Endodermal cell (in vitro differentiated cells): ENCODE data around the gene MACROD2. TPM values are rescaled to one million over a fixed set of nuclear protein-coding genes. Genes with fewer than 3 reads are reported as not detected.

Experiments used
- DNase-seq: peaks from one replicate; pipeline ENCODE4 v3.0.0-alpha.2; 2017
- H3K27ac ChIP-seq: 2 replicates; pipeline ENCODE4 v1.5.1; 2013; ENCODE audit warnings: mild to moderate bottlenecking, low read depth, low read length, moderate library complexity
- H3K27me3 ChIP-seq: 2 replicates; pipeline ENCODE4 v1.6.1; 2013; ENCODE audit warnings: mild to moderate bottlenecking, low read length, moderate library complexity; ENCODE audit not compliant: insufficient read depth, control insufficient read depth, poor library complexity, severe bottlenecking
- H3K36me3 ChIP-seq: 2 replicates; pipeline ENCODE4 v1.7.0; 2013; ENCODE audit warnings: mild to moderate bottlenecking, low read length, moderate library complexity; ENCODE audit not compliant: control insufficient read depth, insufficient read depth
- H3K4me1 ChIP-seq: one replicate; pipeline ENCODE4 v1.7.0; 2013; ENCODE audit warnings: low read length; ENCODE audit not compliant: control insufficient read depth, insufficient read depth
- H3K4me3 ChIP-seq: 2 replicates; pipeline ENCODE4 v1.5.1; 2013; ENCODE audit warnings: mild to moderate bottlenecking, low read length, moderate library complexity
- H3K9ac ChIP-seq: 2 replicates; pipeline ENCODE4 v1.6.1; 2013; ENCODE audit warnings: mild to moderate bottlenecking, low read length, moderate library complexity; ENCODE audit not compliant: poor library complexity, severe bottlenecking; ENCODE audit errors: extremely low read depth
- H3K9me3 ChIP-seq: 2 replicates; pipeline ENCODE4 v1.6.1; 2013; ENCODE audit warnings: mild to moderate bottlenecking, low read length, moderate library complexity; ENCODE audit not compliant: control insufficient read depth
- H3K27ac Mint-ChIP-seq: 2 replicates; pipeline ENCODE4 v1.8.0; 2020; ENCODE audit warnings: mixed read lengths
- H3K27me3 Mint-ChIP-seq: 2 replicates; pipeline ENCODE4 v1.8.0; 2021; ENCODE audit warnings: mild to moderate bottlenecking, mixed read lengths; ENCODE audit not compliant: insufficient read depth
- H3K36me3 Mint-ChIP-seq: 2 replicates; pipeline ENCODE4 v1.8.0; 2020; ENCODE audit warnings: low read depth, mixed read lengths
- H3K4me1 Mint-ChIP-seq: 2 replicates; pipeline ENCODE4 v1.8.0; 2020; ENCODE audit warnings: mixed read lengths
- H3K4me3 Mint-ChIP-seq: 2 replicates; pipeline ENCODE4 v1.8.0; 2020; ENCODE audit warnings: mild to moderate bottlenecking, moderate library complexity, mixed read lengths
- H3K9me3 Mint-ChIP-seq: 2 replicates; pipeline ENCODE4 v1.8.0; 2020; ENCODE audit warnings: mild to moderate bottlenecking, mixed read lengths
- CTCF ChIP-seq: fragments of 200-600 bp; sonication (generic); conservative IDR thresholded peaks from 2 replicates; pipeline ENCODE4 v1.5.0; 2021; ENCODE audit warnings: antibody characterized with exemption, mild to moderate bottlenecking
- WGBS, 2 experiments: methylation state at CpG; one replicate each; pipeline versions ENCODE4 v1.1.5 to v1.1.7; 2013; ENCODE audit warnings: missing lambda C conversion rate in 2 of 2, mixed read lengths in 1 of 2; ENCODE audit not compliant: insufficient coverage in 1 of 2, insufficient read length in 1 of 2; 5-methylcytosine and 5-hydroxymethylcytosine counted together
- total RNA-seq, 2 donors: library from RNA; stranded (reverse); fragmentation: NEBNext Ultra II Directional in 1 of 2; extraction: Animal tissue kit (Norgen Biotek cat#: 25700) in 1 of 2; gene quantifications; 2 replicates in 1 of 2; 3 replicates in 1 of 2; pipeline ENCODE4 v1.2.1, GENCODE V29; 2021

MACROD2 gene
- total RNA-seq, 2 donors from 2014 or later, result 2.3 to 4.8 TPM

- H3K9me3 ChIP-seq, result no peaks in the 10 kb centered on the region
- WGBS, 2 experiments, result 76 to 80% methylated on average over 1 of the region's 1 CpG
- H3K9ac ChIP-seq, result no peak overlapping the region
- Mint-ChIP-seq H3K9me3 (no peaks in the 10 kb centered on the region), H3K4me3 (no peak overlapping the region), H3K4me1 (no peaks in the 10 kb centered on the region), H3K27ac (peak overlapping the region; percentile 22), H3K36me3 (no peaks in the 10 kb centered on the region), H3K27me3 (peaks cover 4% of the 10 kb centered on the region)
- no peaks in the 10 kb centered on the region for H3K27me3 ChIP-seq
- H3K4me1 ChIP-seq, result no peaks in the 10 kb centered on the region
- peak; percentile 51 for TF ChIP-seq CTCF
- peak; percentile 69 for DNase-seq
- no peaks in the 10 kb centered on the region for H3K36me3 ChIP-seq
- H3K27ac ChIP-seq, result no peak overlapping the region
- no peak overlapping the region for H3K4me3 ChIP-seq
These were observed 1066.6 kb downstream of the MACROD2 start for GRCh38 chr20:15061955-15062354.

- TF ChIP-seq CTCF, result no peak
- 86 to 92% methylated on average over 2 to 3 of the region's 3 CpGs for WGBS, 2 experiments
- H3K4me3 Mint-ChIP-seq, result no peak overlapping the region
These were observed 1067.8 kb downstream of the MACROD2 start for GRCh38 chr20:15063081-15063480.

GRCh38 chr20:15064741-15065140, 1069.4 kb downstream of the MACROD2 start:
- no peak overlapping the region for H3K4me3 ChIP-seq
- no peak overlapping the region for H3K27ac ChIP-seq
- H3K27me3 ChIP-seq, result no peaks in the 10 kb centered on the region
- Mint-ChIP-seq H3K4me3 (no peak overlapping the region), H3K27me3 (peaks cover 4% of the 10 kb centered on the region), H3K9me3 (no peaks in the 10 kb centered on the region), H3K36me3 (no peaks in the 10 kb centered on the region), H3K27ac (no peak overlapping the region), H3K4me1 (no peaks in the 10 kb centered on the region)
- no peaks in the 10 kb centered on the region for H3K36me3 ChIP-seq
- TF ChIP-seq CTCF, result no peak
- DNase-seq, result no peak
- H3K9ac ChIP-seq, result no peak overlapping the region
- no peaks in the 10 kb centered on the region for H3K9me3 ChIP-seq
- 89 to 100% methylated on average over 4 to 5 of the region's 5 CpGs for WGBS, 2 experiments
- H3K4me1 ChIP-seq, result no peaks in the 10 kb centered on the region

More at GRCh38 chr20:15063081-15063480, 1067.8 kb downstream of the MACROD2 start:
- Histone ChIP-seq H3K9ac (no peak overlapping the region), H3K27me3 (no peaks in the 10 kb centered on the region), H3K4me3 (no peak overlapping the region), H3K27ac (no peak overlapping the region), H3K4me1 (no peaks in the 10 kb centered on the region), H3K9me3 (no peaks in the 10 kb centered on the region), H3K36me3 (no peaks in the 10 kb centered on the region)
- Mint-ChIP-seq H3K27ac (no peak overlapping the region), H3K4me1 (no peaks in the 10 kb centered on the region), H3K36me3 (no peaks in the 10 kb centered on the region), H3K27me3 (peaks cover 4% of the 10 kb centered on the region), H3K9me3 (no peaks in the 10 kb centered on the region)
- no peak for DNase-seq
